ENCODE data around the gene MEX3D. TPM values are rescaled to one million over a fixed set of nuclear protein-coding genes. Genes with fewer than 3 reads are reported as not detected.
"Not testable (repeated sequence)": the region's sequence is repeated elsewhere in the genome, so short reads cannot be mapped to it uniquely, and the experiment has no call there.

The MEX3D gene
- total and polyA plus RNA-seq, 7 donors, result 4.8 to 16.1 (median 10.3) TPM

GRCh38 chr19:1538978-1539377 is 29.1 kb downstream of the MEX3D start:
- Histone ChIP-seq H3K9me3 (no peaks in the 10 kb centered on the region), H3K36me3 (no peaks in the 10 kb centered on the region), H3K27ac (no peak overlapping the region), H3K4me1 (peaks cover 0 to 27% (median 15%) of the 10 kb centered on the region in 4 donors), H3K27me3 (no peaks in the 10 kb centered on the region), H3K4me3 (no peak overlapping the region)
- TF ChIP-seq EP300 (IDR thresholded peaks at IDR 0.05), result no peak
- TF ChIP-seq CTCF (IDR thresholded peaks at IDR 0.05), result no peak
- no peak for TF ChIP-seq POLR2A (IDR thresholded peaks at IDR 0.05)
- TF ChIP-seq POLR2AphosphoS5 (IDR thresholded peaks at IDR 0.05), result no peak
- WGBS, 2 donors, result 36 to 43% methylated on average over 15 of the region's 15 CpGs
- intact Hi-C loops (cut with DNase I), result no loop called here
- no peak for DNase-seq

GRCh38 chr19:1535699-1536098 is 32.4 kb downstream of the MEX3D start:
- H3K9me3 ChIP-seq; H3K4me3 ChIP-seq; H3K27ac ChIP-seq; intact Hi-C loops (cut with DNase I); H3K36me3 ChIP-seq; H3K27me3 ChIP-seq; DNase-seq: not testable (repeated sequence)
- peaks cover 0 to 25% (median 13%) of the 10 kb centered on the region in 4 donors for H3K4me1 ChIP-seq
- 96% methylated on average over 7 of the region's 7 CpGs for WGBS, 2 donors

- DNase-seq, result no peak
- Histone ChIP-seq H3K4me1 (peaks cover 0 to 17% (median 6%) of the 10 kb centered on the region in 4 donors), H3K9me3 (no peaks in the 10 kb centered on the region), H3K27me3 (no peaks in the 10 kb centered on the region), H3K36me3 (no peaks in the 10 kb centered on the region), H3K4me3 (no peak overlapping the region), H3K27ac (no peak overlapping the region)
- 87 to 90% methylated on average over 14 of the region's 14 CpGs for WGBS, 2 donors
- intact Hi-C loops (cut with DNase I), result no loop called here
- TF ChIP-seq POLR2A (IDR thresholded peaks at IDR 0.05) (no peak), EP300 (IDR thresholded peaks at IDR 0.05) (no peak), POLR2AphosphoS5 (IDR thresholded peaks at IDR 0.05) (no peak), CTCF (IDR thresholded peaks at IDR 0.05) (no peak)
Measured at GRCh38 chr19:1534972-1535371, 33.2 kb downstream of the MEX3D start.

- DNase-seq, result no peak
- WGBS, 2 donors, result 59 to 68% methylated on average over 23 of the region's 23 CpGs
- H3K4me3 ChIP-seq, result no peak overlapping the region
- peaks cover 0 to 11% (median 11%) of the 10 kb centered on the region in 3 donors for H3K27me3 ChIP-seq
- peaks cover 0 to 4% (median 0%) of the 10 kb centered on the region in 4 donors for H3K4me1 ChIP-seq
- H3K27ac ChIP-seq, result no peak overlapping the region
- H3K9me3 ChIP-seq, result no peaks in the 10 kb centered on the region
- TF ChIP-seq CTCF (IDR thresholded peaks at IDR 0.05) (no peak), POLR2A (IDR thresholded peaks at IDR 0.05) (no peak), POLR2AphosphoS5 (IDR thresholded peaks at IDR 0.05) (no peak), EP300 (IDR thresholded peaks at IDR 0.05) (no peak)
- no peaks in the 10 kb centered on the region for H3K36me3 ChIP-seq
- intact Hi-C loops (cut with DNase I), result no loop called here
Measured at GRCh38 chr19:1533510-1534150, 34.5 kb downstream of the MEX3D start.

GRCh38 chr19:1532003-1532402 is 36.1 kb downstream of the MEX3D start:
- Histone ChIP-seq H3K4me1 (no peaks in the 10 kb centered on the region), H3K36me3 (no peaks in the 10 kb centered on the region), H3K9me3 (no peaks in the 10 kb centered on the region), H3K27me3 (peaks cover 0 to 24% (median 23%) of the 10 kb centered on the region in 3 donors), H3K27ac (no peak overlapping the region), H3K4me3 (no peak overlapping the region)
- 83 to 87% methylated on average over 9 of the region's 9 CpGs for WGBS, 2 donors
- intact Hi-C loops (cut with DNase I), result no loop called here
- no peak for DNase-seq
- TF ChIP-seq CTCF (IDR thresholded peaks at IDR 0.05) (no peak), POLR2A (IDR thresholded peaks at IDR 0.05) (no peak)

Measured in sigmoid colon (tissue), 7 donors.